Keratinocyte (primary cell): ENCODE measurements around the gene POLE. TPM values are rescaled to one million over a fixed set of nuclear protein-coding genes. Genes with fewer than 3 reads are reported as not detected.

Experiments used
- DNase-seq: peaks from one replicate; pipeline ENCODE4 v3.0.0-alpha.2; 2011; ENCODE audit warnings: low read depth, missing footprints, low spot score
- FAIRE-seq: peaks from 2 replicates; lab custom pipeline; 2011; peaks lifted over from hg19 to GRCh38; lab: Jason Lieb, UNC
- H2AFZ ChIP-seq: 2 replicates; pipeline ENCODE4 v1.6.0; 2012; ENCODE audit warnings: low read length, control low read depth, inconsistent platforms; ENCODE audit not compliant: control insufficient read depth
- H3K27ac ChIP-seq: 2 replicates; pipeline ENCODE4 v1.5.1; 2011; ENCODE audit warnings: low read length; ENCODE audit not compliant: control insufficient read depth, insufficient read depth
- H3K27me3 ChIP-seq: 3 replicates; pipeline ENCODE4 v1.6.0; 2011; ENCODE audit warnings: low read length; ENCODE audit not compliant: control insufficient read depth, insufficient read depth; ENCODE audit errors: extremely low read depth
- H3K36me3 ChIP-seq, 2 experiments: 2 replicates in 1 of 2; 3 replicates in 1 of 2; pipeline ENCODE4 v1.5.1; 2011; ENCODE audit warnings: low read length in 2 of 2, mild to moderate bottlenecking in 1 of 2; ENCODE audit not compliant: control insufficient read depth in 2 of 2, insufficient read depth in 2 of 2; ENCODE audit errors: extremely low read depth in 1 of 2
- H3K4me1 ChIP-seq: 3 replicates; pipeline ENCODE4 v1.5.1; 2011; ENCODE audit warnings: low read length; ENCODE audit not compliant: control insufficient read depth, insufficient read depth; ENCODE audit errors: extremely low read depth
- H3K4me2 ChIP-seq: 3 replicates; pipeline ENCODE4 v1.6.0; 2011; ENCODE audit warnings: low read depth, low read length; ENCODE audit not compliant: control insufficient read depth, insufficient read depth; ENCODE audit errors: extremely low read depth
- H3K4me3 ChIP-seq, 3 experiments: fragments of 200-600 bp in 1 of 3; sonication (generic) in 1 of 3; 2 replicates in 2 of 3; 3 replicates in 1 of 3; pipeline ENCODE4 v1.5.1; 2011 to 2016; ENCODE audit warnings: low read length in 3 of 3, mild to moderate bottlenecking in 3 of 3, control low read depth in 2 of 3, inconsistent platforms in 1 of 3, low read depth in 1 of 3, mixed read lengths in 1 of 3, mixed run types in 1 of 3, moderate library complexity in 1 of 3; ENCODE audit not compliant: control insufficient read depth in 2 of 3, insufficient read depth in 2 of 3; ENCODE audit errors: extremely low read depth in 1 of 3
- H3K79me2 ChIP-seq: 2 replicates; pipeline ENCODE4 v1.6.0; 2012; ENCODE audit warnings: low read length; ENCODE audit not compliant: control insufficient read depth, insufficient read depth
- H3K9ac ChIP-seq: 3 replicates; pipeline ENCODE4 v1.6.0; 2011; ENCODE audit warnings: low read length; ENCODE audit not compliant: control insufficient read depth, insufficient read depth; ENCODE audit errors: extremely low read depth
- H3K9me1 ChIP-seq: 3 replicates; pipeline ENCODE4 v1.6.0; 2011; ENCODE audit warnings: low read length; ENCODE audit not compliant: control insufficient read depth, insufficient read depth; ENCODE audit errors: extremely low read depth
- H3K9me3 ChIP-seq: 2 replicates; pipeline ENCODE4 v1.5.1; 2012; ENCODE audit warnings: low read depth, low read length; ENCODE audit not compliant: control insufficient read depth
- H4K20me1 ChIP-seq: 3 replicates; pipeline ENCODE4 v1.6.0; 2011; ENCODE audit warnings: low read length; ENCODE audit not compliant: control insufficient read depth, insufficient read depth; ENCODE audit errors: extremely low read depth
- EZH2 ChIP-seq: IDR thresholded peaks from one replicate; pipeline ENCODE4 v1.6.1; 2012; ENCODE audit warnings: inconsistent platforms, mild to moderate bottlenecking, low read length, moderate library complexity
- dilution Hi-C: fragments of 300-500 bp; cut with MboI; formaldehyde crosslinking; loops from one replicate; pipeline ENCODE4 v1.7.0; 2020; ENCODE audit warnings: low sequenced_read_pairs; ENCODE audit not compliant: extremely low pct_ligation_motif_present
- polyA plus RNA-seq, 5 experiments: library from polyadenylated mRNA; depleted of rRNA in 3 of 5; stranded (reverse) in 3 of 5; stranded (forward) in 1 of 5; unstranded in 1 of 5; fragments of >200 nt; gene quantifications; 1 replicate in 1 of 5; 2 replicates in 3 of 5; 3 replicates in 1 of 5; pipeline versions ENCODE4 v1.2.1 to v1.2.3, GENCODE V29; 2011 to 2012; ENCODE audit warnings: missing spikeins in 2 of 5, low read depth in 1 of 5, low replicate concordance in 1 of 5
- TF ChIP-seq, protein P1 (sequence below), 3 experiments: IDR thresholded peaks in 1 of 3; conservative IDR thresholded peaks in 1 of 3; optimal IDR thresholded peaks in 1 of 3; 2 replicates in 2 of 3; 3 replicates in 1 of 3; pipeline versions ENCODE3 to v1.5.1; 2011; ENCODE audit warnings: low read length in 3 of 3, mild to moderate bottlenecking in 3 of 3, moderate library complexity in 2 of 3, control low read depth in 1 of 3, inconsistent platforms in 1 of 3; ENCODE audit not compliant: insufficient read depth in 2 of 3; ENCODE audit errors: extremely low read depth in 1 of 3

Gene POLE
- polyA plus RNA-seq, 1 donor (not counting 4 experiments of a cell fraction or from before 2014, with no cell fraction given), result 14.8 TPM

GRCh38 chr12:132669166-132669879, 17.8 kb downstream of the POLE start:
- Histone ChIP-seq H3K79me2 (no peaks in the 10 kb centered on the region), H4K20me1 (no peaks in the 10 kb centered on the region), H3K27ac (peak overlapping the region; percentile 31), H3K4me2 (peak overlapping the region; percentile 3), H2AFZ (no peak overlapping the region), H3K4me3 (no peak overlapping the region), H3K9ac (no peak overlapping the region), H3K4me1 (peaks cover 3% of the 10 kb centered on the region), H3K36me3 (peaks cover 31 to 53% of the 10 kb centered on the region in 2 experiments), H3K27me3 (no peaks in the 10 kb centered on the region), H3K9me3 (no peaks in the 10 kb centered on the region), H3K9me1 (no peaks in the 10 kb centered on the region)
- no peak for FAIRE-seq
- no peak for TF ChIP-seq EZH2
- TF ChIP-seq, protein P1, sequence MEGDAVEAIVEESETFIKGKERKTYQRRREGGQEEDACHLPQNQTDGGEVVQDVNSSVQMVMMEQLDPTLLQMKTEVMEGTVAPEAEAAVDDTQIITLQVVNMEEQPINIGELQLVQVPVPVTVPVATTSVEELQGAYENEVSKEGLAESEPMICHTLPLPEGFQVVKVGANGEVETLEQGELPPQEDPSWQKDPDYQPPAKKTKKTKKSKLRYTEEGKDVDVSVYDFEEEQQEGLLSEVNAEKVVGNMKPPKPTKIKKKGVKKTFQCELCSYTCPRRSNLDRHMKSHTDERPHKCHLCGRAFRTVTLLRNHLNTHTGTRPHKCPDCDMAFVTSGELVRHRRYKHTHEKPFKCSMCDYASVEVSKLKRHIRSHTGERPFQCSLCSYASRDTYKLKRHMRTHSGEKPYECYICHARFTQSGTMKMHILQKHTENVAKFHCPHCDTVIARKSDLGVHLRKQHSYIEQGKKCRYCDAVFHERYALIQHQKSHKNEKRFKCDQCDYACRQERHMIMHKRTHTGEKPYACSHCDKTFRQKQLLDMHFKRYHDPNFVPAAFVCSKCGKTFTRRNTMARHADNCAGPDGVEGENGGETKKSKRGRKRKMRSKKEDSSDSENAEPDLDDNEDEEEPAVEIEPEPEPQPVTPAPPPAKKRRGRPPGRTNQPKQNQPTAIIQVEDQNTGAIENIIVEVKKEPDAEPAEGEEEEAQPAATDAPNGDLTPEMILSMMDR (optimal IDR thresholded peaks at IDR 0.05 in 1 of 3, IDR thresholded peaks at IDR 0.05 in 1 of 3, conservative IDR thresholded peaks at IDR 0.05 in 1 of 3; ENCODE audit: extremely low read depth in 1 of 3, insufficient read depth in 2 of 3, low read length in 3 of 3), result no peak
- dilution Hi-C loops, result no loop called here
- no peak for DNase-seq

DNA sequence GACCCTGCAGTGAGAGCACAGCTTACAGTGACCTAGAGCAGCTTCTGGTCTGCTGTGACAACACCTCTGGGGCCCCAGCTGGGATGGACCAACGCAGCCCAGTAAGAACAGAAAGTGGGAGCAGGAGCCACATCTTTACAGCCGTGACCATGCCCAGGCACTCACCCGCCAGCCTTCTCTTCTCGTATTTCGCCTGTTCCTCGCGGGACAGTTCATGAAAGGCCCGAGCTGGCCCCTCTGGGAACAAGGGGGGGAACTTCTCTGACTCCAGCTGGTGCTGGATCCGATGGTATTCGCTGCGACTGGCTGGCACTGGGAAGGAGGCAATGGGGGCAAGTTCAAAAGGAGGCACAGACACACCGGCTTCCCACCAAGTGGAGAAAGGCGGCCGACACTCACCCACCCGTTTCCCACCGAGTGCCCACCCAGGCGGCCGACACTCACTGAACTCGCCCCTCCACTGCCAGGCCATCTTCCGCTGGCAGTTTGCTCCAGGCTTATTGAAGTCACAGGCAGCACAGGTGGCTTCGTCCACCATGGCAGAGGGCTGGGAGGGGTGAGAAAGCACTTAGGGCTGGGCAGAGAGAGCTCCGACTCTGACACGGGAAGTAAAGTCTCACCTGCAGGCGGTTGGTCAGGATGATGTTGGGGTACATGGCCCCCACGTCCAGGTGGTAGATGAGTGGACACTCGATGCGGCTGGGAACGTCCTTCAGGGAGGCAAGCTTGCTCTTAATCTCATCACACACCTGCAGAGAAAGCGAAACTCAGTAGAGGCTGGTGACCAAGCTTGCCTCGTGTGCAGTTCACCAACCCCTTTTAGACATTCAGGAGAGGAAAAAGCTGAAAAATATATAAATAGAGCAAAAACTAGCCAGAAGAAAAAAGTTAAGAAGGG, 18.7 kb downstream of the POLE start:
- peaks cover 3% of the 10 kb centered on the region for H3K4me1 ChIP-seq
- H3K4me3 ChIP-seq, result no peak overlapping the region
- H3K9me3 ChIP-seq, result no peaks in the 10 kb centered on the region
- no peaks in the 10 kb centered on the region for H3K27me3 ChIP-seq
- no peak overlapping the region for H2AFZ ChIP-seq
- H3K79me2 ChIP-seq, result no peaks in the 10 kb centered on the region
- TF ChIP-seq, protein P1 (optimal IDR thresholded peaks at IDR 0.05 in 1 of 3, IDR thresholded peaks at IDR 0.05 in 1 of 3, conservative IDR thresholded peaks at IDR 0.05 in 1 of 3; ENCODE audit: extremely low read depth in 1 of 3, insufficient read depth in 2 of 3, low read length in 3 of 3), result no peak
- no peak for TF ChIP-seq EZH2
- H3K9ac ChIP-seq, result no peak overlapping the region
- DNase-seq (no peak), FAIRE-seq (no peak)
- no peaks in the 10 kb centered on the region for H4K20me1 ChIP-seq
- H3K4me2 ChIP-seq, result no peak overlapping the region
- H3K27ac ChIP-seq, result no peak overlapping the region
- no peaks in the 10 kb centered on the region for H3K9me1 ChIP-seq
- H3K36me3 ChIP-seq, result peaks cover 35 to 59% of the 10 kb centered on the region in 2 experiments
- dilution Hi-C loops, result no loop called here
